Measurements from ENCODE around the gene PNPLA1. TPM values are rescaled to one million over a fixed set of nuclear protein-coding genes. Genes with fewer than 3 reads are reported as not detected.

PNPLA1 gene
- total and polyA plus RNA-seq, 10 of the 15 experiments (the other 5 are each of a cell fraction or from before 2014, with no cell fraction given): 0.04 TPM; not detected in 9

DNA sequence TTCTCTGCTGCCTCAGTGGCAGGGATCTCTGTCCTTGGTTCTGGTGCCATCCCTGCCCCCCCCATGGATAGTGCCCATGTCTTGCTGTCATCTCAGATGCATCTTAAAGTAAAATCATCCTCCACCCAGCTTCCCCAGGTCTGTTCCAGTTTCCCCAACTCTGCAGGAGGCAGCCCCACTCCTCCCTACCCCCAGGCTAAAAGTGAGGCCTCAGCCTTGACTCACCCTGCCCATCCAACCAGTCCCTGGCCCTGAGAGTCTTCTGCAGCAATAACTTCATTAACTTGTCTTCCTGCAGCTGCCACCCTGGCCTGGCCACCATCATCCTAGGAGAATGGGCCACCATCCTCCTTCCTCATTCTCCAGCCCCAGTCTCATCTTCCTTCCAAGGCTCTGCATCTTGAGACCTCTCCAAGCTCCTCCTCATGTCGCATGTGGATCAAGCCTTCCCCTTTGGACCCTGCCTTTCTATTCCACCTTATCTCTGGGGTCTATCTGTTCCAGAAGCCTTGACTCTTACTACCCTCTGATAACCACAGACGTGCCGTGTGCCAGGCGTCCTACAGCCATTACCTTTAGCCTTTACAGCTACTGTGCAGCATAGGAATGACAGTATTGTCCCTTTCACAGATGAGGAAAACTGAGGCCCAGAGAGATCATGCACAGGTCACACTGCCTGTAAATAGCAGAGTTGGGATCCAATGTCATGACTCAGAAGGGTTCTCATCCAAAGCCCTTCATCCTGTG lies 2.0 kb upstream of the PNPLA1 start:
- intact Hi-C loops (cut with micrococcal nuclease; ENCODE audit: unreplicated experiment) (no loop called here), in situ Hi-C loops (cut with MboI) (no loop called here)
- Histone ChIP-seq H3K27me3 (replicated peaks in 1 of 2; ENCODE audit: control insufficient read depth in 2 of 2, insufficient read depth in 2 of 2, low read length in 1 of 2) (no peaks in the 10 kb centered on the region; a peak in 1 of 4 replicates), H3K4me2 (ENCODE audit: control insufficient read depth, insufficient read depth) (no peak overlapping the region), H3K4me3 (no peak overlapping the region), H4K20me1 (ENCODE audit: control insufficient read depth, insufficient read depth) (no peaks in the 10 kb centered on the region), H3K4me1 (ENCODE audit: control insufficient read depth, insufficient read depth, low read length) (no peaks in the 10 kb centered on the region), H3K9me3 (replicated peaks; ENCODE audit: control insufficient read depth, insufficient read depth, low read length) (peaks cover 4% of the 10 kb centered on the region; the same call in 1 of the 3 replicates), H3K79me2 (ENCODE audit: control insufficient read depth, insufficient read depth, low read length) (no peaks in the 10 kb centered on the region), H3K9ac (ENCODE audit: control insufficient read depth, insufficient read depth, low read length) (no peak overlapping the region), H3K27ac (ENCODE audit: control insufficient read depth, insufficient read depth) (no peak overlapping the region), H2AFZ (ENCODE audit: control insufficient read depth, low read depth, low read length) (no peak overlapping the region), H3K36me3 (ENCODE audit: control insufficient read depth in 2 of 2, insufficient read depth in 2 of 2, low read length in 1 of 2) (no peaks in the 10 kb centered on the region)
- DNase-seq (ENCODE audit: low read depth, low spot score): no peak
- TF ChIP-seq, protein P1, sequence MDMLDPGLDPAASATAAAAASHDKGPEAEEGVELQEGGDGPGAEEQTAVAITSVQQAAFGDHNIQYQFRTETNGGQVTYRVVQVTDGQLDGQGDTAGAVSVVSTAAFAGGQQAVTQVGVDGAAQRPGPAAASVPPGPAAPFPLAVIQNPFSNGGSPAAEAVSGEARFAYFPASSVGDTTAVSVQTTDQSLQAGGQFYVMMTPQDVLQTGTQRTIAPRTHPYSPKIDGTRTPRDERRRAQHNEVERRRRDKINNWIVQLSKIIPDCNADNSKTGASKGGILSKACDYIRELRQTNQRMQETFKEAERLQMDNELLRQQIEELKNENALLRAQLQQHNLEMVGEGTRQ (IDR thresholded peaks at IDR 0.05; ENCODE audit: borderline replicate concordance, low read depth, low read length): no peak
- no peak for TF ChIP-seq WRNIP1 (IDR thresholded peaks at IDR 0.05; ENCODE audit: borderline replicate concordance, low read depth, low read length)
- TF ChIP-seq STAT1 (conservative IDR thresholded peaks at IDR 0.05): no peak
- no peak for TF ChIP-seq HDGF (IDR thresholded peaks at IDR 0.05)
- TF ChIP-seq MYC (IDR thresholded peaks at IDR 0.05; ENCODE audit: insufficient read depth, insufficient read length, insufficient replicate concordance, low read length, severe bottlenecking): no peak
- TF ChIP-seq, protein P2, sequence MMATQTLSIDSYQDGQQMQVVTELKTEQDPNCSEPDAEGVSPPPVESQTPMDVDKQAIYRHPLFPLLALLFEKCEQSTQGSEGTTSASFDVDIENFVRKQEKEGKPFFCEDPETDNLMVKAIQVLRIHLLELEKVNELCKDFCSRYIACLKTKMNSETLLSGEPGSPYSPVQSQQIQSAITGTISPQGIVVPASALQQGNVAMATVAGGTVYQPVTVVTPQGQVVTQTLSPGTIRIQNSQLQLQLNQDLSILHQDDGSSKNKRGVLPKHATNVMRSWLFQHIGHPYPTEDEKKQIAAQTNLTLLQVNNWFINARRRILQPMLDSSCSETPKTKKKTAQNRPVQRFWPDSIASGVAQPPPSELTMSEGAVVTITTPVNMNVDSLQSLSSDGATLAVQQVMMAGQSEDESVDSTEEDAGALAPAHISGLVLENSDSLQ (IDR thresholded peaks at IDR 0.05): no peak
- no peak for TF ChIP-seq SMAD1 (IDR thresholded peaks at IDR 0.05; ENCODE audit: low read depth, partially characterized antibody)
- ChIA-PET SMC1A (ENCODE audit: uncharacterized antibody, unreplicated experiment) (no interaction called here), CTCF (no interaction called here), POLR2A (interaction anchor here (0.5 kb wide), 1 partner anchor 833 kb away, joined by 3 read pairs; no protein-coding TSS in a partner anchor), RAD21 (ENCODE audit: unreplicated experiment) (no interaction called here)
- BruUV-seq (replicated peaks): no TSS peak
- no peak for ATAC-seq
- WGBS (ENCODE audit: insufficient coverage, insufficient replicate concordance, low lambda C conversion rate, missing lambda C conversion rate): 71% methylated on average over 4 of the region's 4 CpGs
- no peak for FAIRE-seq
